GM12865 (cell line): Measurements from ENCODE around the gene DISP1.

Experiments used
- DNase-seq: peaks from one replicate; pipeline ENCODE4 v3.0.0; 2010; ENCODE audit warnings: low read depth
- H3K4me3 ChIP-seq: 2 replicates; pipeline ENCODE4 v1.5.1; 2011; ENCODE audit warnings: mild to moderate bottlenecking, low read depth, low read length, control low read depth
- TF ChIP-seq, protein P1 (sequence below): IDR thresholded peaks from 2 replicates; pipeline ENCODE4 v1.5.1; 2011; ENCODE audit warnings: low read length, control low read depth, low read depth, inconsistent platforms; ENCODE audit not compliant: insufficient read depth; ENCODE audit errors: missing control alignments

DISP1 gene

DNA sequence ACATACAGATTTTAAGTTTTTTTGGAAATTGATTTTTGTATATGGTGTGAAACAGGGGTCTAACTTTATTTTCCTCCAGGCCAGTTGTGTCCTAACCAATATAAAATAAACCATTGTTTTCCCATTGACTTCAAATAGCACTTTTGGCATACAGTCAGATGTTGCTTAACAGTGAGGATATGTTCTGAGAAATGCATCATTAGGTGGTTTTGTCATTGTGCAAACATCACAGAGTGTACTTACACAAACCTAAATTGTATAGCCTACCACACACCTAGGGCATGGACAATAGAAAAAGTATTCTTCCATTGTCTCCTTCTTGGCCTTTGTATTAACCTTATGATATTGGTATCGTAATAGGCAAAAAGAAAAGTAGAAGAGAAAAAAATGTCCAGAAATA, 37.4 kb upstream of the DISP1 start:
- H3K4me3 ChIP-seq: no peak overlapping the region
- TF ChIP-seq, protein P1, sequence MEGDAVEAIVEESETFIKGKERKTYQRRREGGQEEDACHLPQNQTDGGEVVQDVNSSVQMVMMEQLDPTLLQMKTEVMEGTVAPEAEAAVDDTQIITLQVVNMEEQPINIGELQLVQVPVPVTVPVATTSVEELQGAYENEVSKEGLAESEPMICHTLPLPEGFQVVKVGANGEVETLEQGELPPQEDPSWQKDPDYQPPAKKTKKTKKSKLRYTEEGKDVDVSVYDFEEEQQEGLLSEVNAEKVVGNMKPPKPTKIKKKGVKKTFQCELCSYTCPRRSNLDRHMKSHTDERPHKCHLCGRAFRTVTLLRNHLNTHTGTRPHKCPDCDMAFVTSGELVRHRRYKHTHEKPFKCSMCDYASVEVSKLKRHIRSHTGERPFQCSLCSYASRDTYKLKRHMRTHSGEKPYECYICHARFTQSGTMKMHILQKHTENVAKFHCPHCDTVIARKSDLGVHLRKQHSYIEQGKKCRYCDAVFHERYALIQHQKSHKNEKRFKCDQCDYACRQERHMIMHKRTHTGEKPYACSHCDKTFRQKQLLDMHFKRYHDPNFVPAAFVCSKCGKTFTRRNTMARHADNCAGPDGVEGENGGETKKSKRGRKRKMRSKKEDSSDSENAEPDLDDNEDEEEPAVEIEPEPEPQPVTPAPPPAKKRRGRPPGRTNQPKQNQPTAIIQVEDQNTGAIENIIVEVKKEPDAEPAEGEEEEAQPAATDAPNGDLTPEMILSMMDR: no peak
- DNase-seq: no peak

DNA sequence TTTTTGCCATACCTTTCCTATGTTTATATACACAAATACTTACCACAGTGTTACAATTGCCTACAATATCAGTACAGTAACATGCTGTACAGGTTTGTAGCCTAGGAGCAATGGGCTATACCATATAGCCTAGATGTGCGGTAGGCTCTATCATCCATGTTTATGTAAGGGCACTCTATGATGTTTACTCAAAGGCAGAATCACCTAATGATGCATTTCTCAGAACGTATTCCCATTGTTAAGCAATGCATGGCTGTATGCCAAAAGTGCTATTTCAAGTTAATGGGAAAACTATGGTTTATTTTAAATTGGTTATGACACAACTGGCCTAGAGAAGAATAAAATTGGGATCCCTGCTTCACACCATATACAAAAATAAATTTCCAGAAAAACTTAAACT, 36.9 kb upstream of the DISP1 start:
- DNase-seq: no peak
- H3K4me3 ChIP-seq: no peak overlapping the region
- TF ChIP-seq, protein P1: no peak

DNA sequence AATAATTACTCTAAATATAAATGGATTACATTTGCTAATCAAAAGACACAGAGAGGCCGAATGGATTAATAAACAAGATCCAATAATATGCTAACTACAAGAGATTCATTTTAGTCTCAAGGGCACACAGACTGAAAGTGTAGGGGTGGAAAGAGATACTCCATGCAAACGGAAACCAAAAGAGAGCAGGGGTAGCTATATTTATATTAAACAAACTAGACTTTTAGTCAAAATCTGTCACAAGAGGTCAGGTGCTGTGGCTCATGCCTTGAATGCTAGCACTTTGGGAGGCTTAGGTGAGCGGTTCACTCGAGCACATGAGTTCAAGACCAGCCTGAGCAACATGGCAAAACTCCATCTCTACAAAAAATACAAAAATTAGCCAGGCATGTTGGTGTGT, 33.6 kb upstream of the DISP1 start:
- TF ChIP-seq, protein P1: no peak
- DNase-seq: peak; percentile 46
- H3K4me3 ChIP-seq: no peak overlapping the region

DNA sequence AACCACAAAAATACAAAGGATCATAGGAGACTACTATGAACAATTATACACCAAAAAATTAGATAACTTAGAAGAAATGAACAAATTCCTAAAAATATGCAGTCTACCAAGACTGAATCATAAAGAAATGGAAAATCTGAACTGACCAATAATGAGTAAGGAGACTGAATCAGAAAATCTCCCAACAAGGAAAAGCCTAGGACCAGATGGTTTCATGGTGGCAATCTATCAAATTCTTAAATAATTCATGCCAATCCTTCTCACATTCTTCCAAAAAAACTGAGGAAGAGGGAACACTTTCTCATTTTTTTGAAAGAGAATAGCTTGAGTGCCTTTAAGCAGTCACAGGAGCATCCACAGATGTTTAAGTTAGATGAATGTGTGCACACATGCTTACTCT, 31.8 kb upstream of the DISP1 start:
- no peak for DNase-seq
- H3K4me3 ChIP-seq: no peak overlapping the region
- TF ChIP-seq, protein P1: no peak

DNA sequence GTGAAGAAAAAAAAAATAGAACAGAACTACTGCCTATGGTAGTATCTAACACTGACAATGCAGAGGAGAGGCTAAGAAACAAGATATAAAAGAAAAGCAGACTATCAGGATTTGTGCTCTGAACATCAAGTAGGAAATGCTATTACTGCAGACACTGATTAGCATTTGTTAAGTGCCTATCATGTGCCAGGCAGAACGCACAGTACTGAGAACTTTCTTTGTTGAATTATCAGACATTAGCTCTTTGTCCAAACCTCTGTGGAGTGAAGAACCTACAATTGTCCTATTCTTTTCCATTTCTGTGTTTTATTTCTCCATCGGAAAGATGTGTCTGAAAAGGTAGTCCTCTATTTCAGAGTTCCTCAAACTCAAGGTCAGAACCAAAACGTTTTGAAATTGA, 30.5 kb upstream of the DISP1 start:
- DNase-seq: no peak
- TF ChIP-seq, protein P1: no peak
- no peak overlapping the region for H3K4me3 ChIP-seq

DNA sequence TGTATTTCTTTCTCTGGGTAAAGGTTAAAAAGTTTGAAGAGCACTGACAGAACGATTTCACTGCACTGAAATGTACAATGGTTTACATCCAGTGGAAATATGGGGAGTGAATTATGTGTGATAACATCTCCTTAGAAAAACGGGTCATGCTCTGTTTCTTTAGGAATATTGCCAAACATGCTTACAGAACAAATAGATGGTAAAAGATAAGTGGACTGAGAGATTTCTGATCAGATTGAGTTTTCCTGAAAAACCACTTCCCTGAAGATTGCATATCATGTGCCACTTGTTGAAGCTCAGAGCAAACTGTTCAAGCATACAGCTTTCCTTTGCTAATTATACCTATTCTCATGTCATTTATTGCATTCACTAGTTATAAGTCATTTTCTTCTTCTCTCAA, 29.9 kb upstream of the DISP1 start:
- DNase-seq: no peak
- no peak overlapping the region for H3K4me3 ChIP-seq
- TF ChIP-seq, protein P1: no peak

DNA sequence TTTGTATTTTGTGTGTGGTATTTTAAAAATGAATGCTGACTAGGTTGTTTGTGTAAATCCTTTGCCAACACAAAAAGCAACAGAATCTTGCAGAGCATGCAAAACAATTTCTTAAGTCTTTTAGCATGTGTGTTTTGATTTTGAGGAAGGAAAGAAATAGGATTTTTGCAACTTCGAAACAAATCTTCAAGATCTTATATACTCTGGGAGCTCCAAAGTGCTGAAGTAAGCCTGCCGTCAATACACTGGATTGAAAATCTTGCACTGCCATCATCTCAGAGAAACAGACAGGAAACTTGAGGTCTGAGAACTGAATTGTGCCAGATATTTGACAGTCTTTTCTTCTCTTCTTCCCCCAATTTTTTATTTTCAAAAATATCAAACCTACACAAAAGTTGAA, 29.3 kb upstream of the DISP1 start:
- no peak overlapping the region for H3K4me3 ChIP-seq
- DNase-seq: no peak
- TF ChIP-seq, protein P1: no peak
